Measurements from ENCODE around the gene GAPDH.

The GAPDH gene

GRCh38 chr12:6548966-6549683 is 14.8 kb downstream of the GAPDH start:
- CTCF ChIA-PET = interaction anchor here (2.3 to 10.5 kb wide), 3 partner anchors 11 to 126 kb away, joined by 8 to 122 read pairs (median 9); partner anchors contain the start of gene GAPDH
- Histone ChIP-seq H3K27me3 (replicated peaks in 2 of 5; ENCODE audit: control insufficient read depth in 4 of 5, insufficient read depth in 5 of 5, low read length in 4 of 5) (no peaks in the 10 kb centered on the region), H3K4me1 (ENCODE audit: control extremely low read depth in 1 of 4, control insufficient read depth in 4 of 4, insufficient read depth in 4 of 4, low read length in 3 of 4) (peaks cover 0 to 43% (median 16%) of the 10 kb centered on the region in 4 experiments), H3K27ac (ENCODE audit: insufficient read depth in 1 of 2, low read depth in 1 of 2, low read length in 2 of 2, poor library complexity in 1 of 2, severe bottlenecking in 2 of 2) (no peak overlapping the region), H3K4me3 (ENCODE audit: control insufficient read depth in 1 of 7, extremely low read depth in 1 of 7, insufficient read depth in 4 of 7, low read depth in 2 of 7, low read length in 6 of 7) (peak overlapping the region in 1 of 7 experiments; percentile 20), H3K36me3 (ENCODE audit: control insufficient read depth in 4 of 4, insufficient read depth in 4 of 4, low read length in 3 of 4) (peaks cover 2 to 67% (median 49%) of the 10 kb centered on the region in 4 experiments), H3K9me3 (ENCODE audit: control extremely low read depth in 1 of 5, control insufficient read depth in 4 of 5, insufficient read depth in 2 of 5, low read depth in 1 of 5, low read length in 4 of 5) (no peaks in the 10 kb centered on the region)
- POLR2A ChIA-PET = interaction anchor here (0.5 kb wide), 1 partner anchor 8 kb away, joined by 3 read pairs; no protein-coding TSS in a partner anchor
- DNase-seq = no peak
- WGBS (ENCODE audit: insufficient coverage) = 87% methylated on average over 12 of the region's 15 CpGs

- ChIA-PET CTCF (interaction anchor here (2.3 to 10.5 kb wide), 3 partner anchors 12 to 126 kb away, joined by 8 to 122 read pairs (median 9); partner anchors contain the start of gene GAPDH), POLR2A (interaction anchor here (0.5 kb wide), 1 partner anchor 8 kb away, joined by 3 read pairs; no protein-coding TSS in a partner anchor)
- DNase-seq = no peak
- no peaks in the 10 kb centered on the region for H3K9me3 ChIP-seq (ENCODE audit: control extremely low read depth in 1 of 5, control insufficient read depth in 4 of 5, insufficient read depth in 2 of 5, low read depth in 1 of 5, low read length in 4 of 5)
- H3K27ac ChIP-seq (ENCODE audit: insufficient read depth in 1 of 2, low read depth in 1 of 2, low read length in 2 of 2, poor library complexity in 1 of 2, severe bottlenecking in 2 of 2) = no peak overlapping the region
- WGBS (ENCODE audit: insufficient coverage) = 98% methylated on average over 15 of the region's 18 CpGs
- H3K4me1 ChIP-seq (ENCODE audit: control extremely low read depth in 1 of 4, control insufficient read depth in 4 of 4, insufficient read depth in 4 of 4, low read length in 3 of 4) = peaks cover 0 to 49% (median 22%) of the 10 kb centered on the region in 4 experiments
- peaks cover 2 to 62% (median 45%) of the 10 kb centered on the region in 4 experiments for H3K36me3 ChIP-seq (ENCODE audit: control insufficient read depth in 4 of 4, insufficient read depth in 4 of 4, low read length in 3 of 4)
- no peaks in the 10 kb centered on the region for H3K27me3 ChIP-seq (replicated peaks in 2 of 5; ENCODE audit: control insufficient read depth in 4 of 5, insufficient read depth in 5 of 5, low read length in 4 of 5)
- no peak overlapping the region for H3K4me3 ChIP-seq (ENCODE audit: control insufficient read depth in 1 of 7, extremely low read depth in 1 of 7, insufficient read depth in 4 of 7, low read depth in 2 of 7, low read length in 6 of 7)
These were observed 15.4 kb downstream of the GAPDH start for GRCh38 chr12:6549684-6550151.

- H3K27me3 ChIP-seq (replicated peaks in 2 of 5; ENCODE audit: control insufficient read depth in 4 of 5, insufficient read depth in 5 of 5, low read length in 4 of 5) = no peaks in the 10 kb centered on the region
- peaks cover 2 to 55% (median 29%) of the 10 kb centered on the region in 4 experiments for H3K4me1 ChIP-seq (ENCODE audit: control extremely low read depth in 1 of 4, control insufficient read depth in 4 of 4, insufficient read depth in 4 of 4, low read length in 3 of 4)
- peak overlapping the region; percentile 15 to 29 for H3K27ac ChIP-seq (ENCODE audit: insufficient read depth in 1 of 2, low read depth in 1 of 2, low read length in 2 of 2, poor library complexity in 1 of 2, severe bottlenecking in 2 of 2)
- H3K36me3 ChIP-seq (ENCODE audit: control insufficient read depth in 4 of 4, insufficient read depth in 4 of 4, low read length in 3 of 4) = peaks cover 2 to 62% (median 45%) of the 10 kb centered on the region in 4 experiments
- ChIA-PET CTCF (interaction anchor here (0.8 to 10.5 kb wide), 7 partner anchors 10 to 127 kb away, joined by 3 to 122 read pairs (median 6); partner anchors contain the start of genes GAPDH and VAMP1), POLR2A (no interaction called here)
- peak overlapping the region in 1 of 7 experiments; percentile 24 for H3K4me3 ChIP-seq (ENCODE audit: control insufficient read depth in 1 of 7, extremely low read depth in 1 of 7, insufficient read depth in 4 of 7, low read depth in 2 of 7, low read length in 6 of 7)
- DNase-seq = peak in 2 of 3 donors; percentile 69 to 72
- H3K9me3 ChIP-seq (ENCODE audit: control extremely low read depth in 1 of 5, control insufficient read depth in 4 of 5, insufficient read depth in 2 of 5, low read depth in 1 of 5, low read length in 4 of 5) = no peaks in the 10 kb centered on the region
- WGBS (ENCODE audit: insufficient coverage) = 56% methylated on average over 15 of the region's 24 CpGs
These were observed 16.2 kb downstream of the GAPDH start for GRCh38 chr12:6550294-6551062.

- no peak for DNase-seq
- Histone ChIP-seq H3K4me3 (ENCODE audit: control insufficient read depth in 1 of 7, extremely low read depth in 1 of 7, insufficient read depth in 4 of 7, low read depth in 2 of 7, low read length in 6 of 7) (peak overlapping the region in 1 of 7 experiments; percentile 4), H3K27ac (ENCODE audit: insufficient read depth in 1 of 2, low read depth in 1 of 2, low read length in 2 of 2, poor library complexity in 1 of 2, severe bottlenecking in 2 of 2) (peak overlapping the region; percentile 15 to 29), H3K4me1 (ENCODE audit: control extremely low read depth in 1 of 4, control insufficient read depth in 4 of 4, insufficient read depth in 4 of 4, low read length in 3 of 4) (peaks cover 2 to 55% (median 32%) of the 10 kb centered on the region in 4 experiments), H3K9me3 (ENCODE audit: control extremely low read depth in 1 of 5, control insufficient read depth in 4 of 5, insufficient read depth in 2 of 5, low read depth in 1 of 5, low read length in 4 of 5) (no peaks in the 10 kb centered on the region), H3K27me3 (replicated peaks in 2 of 5; ENCODE audit: control insufficient read depth in 4 of 5, insufficient read depth in 5 of 5, low read length in 4 of 5) (no peaks in the 10 kb centered on the region), H3K36me3 (ENCODE audit: control insufficient read depth in 4 of 4, insufficient read depth in 4 of 4, low read length in 3 of 4) (peaks cover 2 to 59% (median 41%) of the 10 kb centered on the region in 4 experiments)
- WGBS (ENCODE audit: insufficient coverage) = 87% methylated on average over 11 of the region's 18 CpGs
- ChIA-PET POLR2A (no interaction called here), CTCF (interaction anchor here (0.8 to 10.5 kb wide), 9 partner anchors 10 to 230 kb away, joined by 3 to 122 read pairs (median 5); partner anchors contain the start of genes GAPDH and VAMP1)
These were observed 16.7 kb downstream of the GAPDH start for GRCh38 chr12:6551063-6551461.

- 93% methylated on average over 11 of the region's 11 CpGs for WGBS (ENCODE audit: insufficient coverage)
- no peaks in the 10 kb centered on the region for H3K9me3 ChIP-seq (ENCODE audit: control extremely low read depth in 1 of 5, control insufficient read depth in 4 of 5, insufficient read depth in 2 of 5, low read depth in 1 of 5, low read length in 4 of 5)
- H3K27me3 ChIP-seq (replicated peaks in 2 of 5; ENCODE audit: control insufficient read depth in 4 of 5, insufficient read depth in 5 of 5, low read length in 4 of 5) = no peaks in the 10 kb centered on the region
- ChIA-PET CTCF (interaction anchor here (0.9 to 10.5 kb wide), 9 partner anchors 13 to 230 kb away, joined by 3 to 122 read pairs (median 5); partner anchors contain the start of genes GAPDH, NOP2 and VAMP1), POLR2A (no interaction called here)
- H3K4me1 ChIP-seq (ENCODE audit: control extremely low read depth in 1 of 4, control insufficient read depth in 4 of 4, insufficient read depth in 4 of 4, low read length in 3 of 4) = peaks cover 2 to 55% (median 34%) of the 10 kb centered on the region in 4 experiments
- H3K27ac ChIP-seq (ENCODE audit: insufficient read depth in 1 of 2, low read depth in 1 of 2, low read length in 2 of 2, poor library complexity in 1 of 2, severe bottlenecking in 2 of 2) = no peak overlapping the region
- peaks cover 2 to 57% (median 39%) of the 10 kb centered on the region in 4 experiments for H3K36me3 ChIP-seq (ENCODE audit: control insufficient read depth in 4 of 4, insufficient read depth in 4 of 4, low read length in 3 of 4)
- no peak for DNase-seq
- H3K4me3 ChIP-seq (ENCODE audit: control insufficient read depth in 1 of 7, extremely low read depth in 1 of 7, insufficient read depth in 4 of 7, low read depth in 2 of 7, low read length in 6 of 7) = no peak overlapping the region
These were observed 17.3 kb downstream of the GAPDH start for GRCh38 chr12:6551496-6552139.

- Histone ChIP-seq H3K4me1 (ENCODE audit: control extremely low read depth in 1 of 4, control insufficient read depth in 4 of 4, insufficient read depth in 4 of 4, low read length in 3 of 4) (peaks cover 2 to 55% (median 35%) of the 10 kb centered on the region in 4 experiments), H3K27me3 (replicated peaks in 2 of 5; ENCODE audit: control insufficient read depth in 4 of 5, insufficient read depth in 5 of 5, low read length in 4 of 5) (no peaks in the 10 kb centered on the region), H3K9me3 (ENCODE audit: control extremely low read depth in 1 of 5, control insufficient read depth in 4 of 5, insufficient read depth in 2 of 5, low read depth in 1 of 5, low read length in 4 of 5) (no peaks in the 10 kb centered on the region), H3K36me3 (ENCODE audit: control insufficient read depth in 4 of 4, insufficient read depth in 4 of 4, low read length in 3 of 4) (peaks cover 2 to 59% (median 38%) of the 10 kb centered on the region in 4 experiments), H3K27ac (ENCODE audit: insufficient read depth in 1 of 2, low read depth in 1 of 2, low read length in 2 of 2, poor library complexity in 1 of 2, severe bottlenecking in 2 of 2) (no peak overlapping the region), H3K4me3 (ENCODE audit: control insufficient read depth in 1 of 7, extremely low read depth in 1 of 7, insufficient read depth in 4 of 7, low read depth in 2 of 7, low read length in 6 of 7) (no peak overlapping the region)
- POLR2A ChIA-PET = interaction anchor here (1.0 kb wide), 1 partner anchor 14 kb away, joined by 4 read pairs; no protein-coding TSS in a partner anchor
- CTCF ChIA-PET = interaction anchor here (0.8 to 10.5 kb wide), 8 partner anchors 8 to 229 kb away, joined by 3 to 122 read pairs (median 4); partner anchors contain the start of genes GAPDH and NOP2
- WGBS (ENCODE audit: insufficient coverage) = 77% methylated on average over 3 of the region's 4 CpGs
- DNase-seq = no peak
These were observed 17.8 kb downstream of the GAPDH start for GRCh38 chr12:6552140-6552551.
